KMS-11 (cell line): ENCODE measurements around the gene UBASH3B.

ENCODE experiments used
- H2AFZ ChIP-seq: fragments of 200-600 bp; sonication (generic); 2 replicates; pipeline ENCODE4 v1.6.1; 2016; ENCODE audit warnings: antibody characterized with exemption, mixed run types, low read depth
- H3K27ac ChIP-seq: fragments of 200-600 bp; sonication (generic); 2 replicates; pipeline ENCODE4 v1.6.1; 2016; ENCODE audit warnings: mild to moderate bottlenecking, mixed run types
- H3K27me3 ChIP-seq: fragments of 200-600 bp; sonication (generic); 2 replicates; pipeline ENCODE4 v1.6.1; 2017; ENCODE audit warnings: mild to moderate bottlenecking, low read depth, mixed run types, moderate library complexity; ENCODE audit not compliant: insufficient read depth
- H3K36me3 ChIP-seq: fragments of 200-600 bp; sonication (generic); 2 replicates; pipeline ENCODE4 v1.6.1; 2017; ENCODE audit warnings: mild to moderate bottlenecking, mixed run types; ENCODE audit not compliant: insufficient read depth
- H3K4me1 ChIP-seq: fragments of 200-600 bp; sonication (generic); 2 replicates; pipeline ENCODE4 v1.6.1; 2016; ENCODE audit warnings: mild to moderate bottlenecking, low read depth, mixed run types; ENCODE audit not compliant: poor library complexity, severe bottlenecking
- H3K4me2 ChIP-seq: fragments of 200-600 bp; sonication (generic); 2 replicates; pipeline ENCODE4 v1.7.0; 2016; ENCODE audit warnings: mild to moderate bottlenecking, mixed run types
- H3K4me3 ChIP-seq: fragments of 200-600 bp; sonication (generic); IDR thresholded peaks from 2 replicates; pipeline ENCODE4 v1.6.1; 2017; ENCODE audit warnings: low read depth, low read length, mixed read lengths; ENCODE audit not compliant: insufficient read depth
- H3K79me2 ChIP-seq: fragments of 200-600 bp; sonication (generic); 2 replicates; pipeline ENCODE4 v1.6.1; 2016; ENCODE audit warnings: low read depth, mixed run types; ENCODE audit not compliant: insufficient read depth
- H3K9ac ChIP-seq: fragments of 200-600 bp; sonication (generic); 2 replicates; pipeline ENCODE4 v1.6.1; 2016; ENCODE audit warnings: mild to moderate bottlenecking, mixed run types
- H4K20me1 ChIP-seq: fragments of 200-600 bp; sonication (generic); 2 replicates; pipeline ENCODE4 v1.6.1; 2016; ENCODE audit warnings: mild to moderate bottlenecking, mixed run types; ENCODE audit not compliant: insufficient read depth
- CTCF ChIP-seq: fragments of 200-600 bp; sonication (generic); conservative IDR thresholded peaks from 2 replicates; pipeline ENCODE4 v1.6.1; 2017; ENCODE audit warnings: low read depth, mild to moderate bottlenecking, antibody characterized with exemption, low read length, moderate library complexity, mixed read lengths

The UBASH3B gene

GRCh38 chr11:122656073-122656630 lies 630 bp downstream of the UBASH3B start:
- Histone ChIP-seq H4K20me1 (no peaks in the 10 kb centered on the region), H3K4me1 (peaks cover 5% of the 10 kb centered on the region), H3K27ac (no peak overlapping the region)

GRCh38 chr11:122656631-122657101 lies 1.1 kb downstream of the UBASH3B start:
- TF ChIP-seq CTCF: no peak
- no peak overlapping the region; the same call in 1 of the 2 replicates for H3K9ac ChIP-seq
- no peak overlapping the region for H3K27ac ChIP-seq
- peak overlapping the region; percentile 75 for H2AFZ ChIP-seq
- peaks cover 5% of the 10 kb centered on the region for H3K4me1 ChIP-seq
- H4K20me1 ChIP-seq: no peaks in the 10 kb centered on the region
- H3K79me2 ChIP-seq: no peaks in the 10 kb centered on the region
- H3K4me3 ChIP-seq: no peak overlapping the region
- no peaks in the 10 kb centered on the region for H3K27me3 ChIP-seq
- H3K4me2 ChIP-seq: peak overlapping the region; percentile 64
- H3K36me3 ChIP-seq: no peaks in the 10 kb centered on the region

More at GRCh38 chr11:122656073-122656630, 630 bp downstream of the UBASH3B start:
- Histone ChIP-seq H3K4me3 (no peak overlapping the region), H3K4me2 (peak overlapping the region; percentile 64), H3K27me3 (no peaks in the 10 kb centered on the region), H2AFZ (peak overlapping the region; percentile 75), H3K9ac (peak overlapping the region; percentile 25; the same call in 1 of the 2 replicates), H3K36me3 (no peaks in the 10 kb centered on the region), H3K79me2 (no peaks in the 10 kb centered on the region)
- TF ChIP-seq CTCF: no peak

GRCh38 chr11:122659676-122660554 lies 4.4 kb downstream of the UBASH3B start:
- Histone ChIP-seq H3K9ac (no peak overlapping the region), H3K36me3 (no peaks in the 10 kb centered on the region), H3K27me3 (no peaks in the 10 kb centered on the region), H4K20me1 (no peaks in the 10 kb centered on the region), H3K4me3 (no peak overlapping the region), H3K79me2 (no peaks in the 10 kb centered on the region), H3K4me1 (peaks cover 4% of the 10 kb centered on the region), H2AFZ (no peak overlapping the region), H3K27ac (no peak overlapping the region), H3K4me2 (no peak overlapping the region)
- no peak for TF ChIP-seq CTCF

- H3K9ac ChIP-seq: no peak overlapping the region
- no peaks in the 10 kb centered on the region for H3K36me3 ChIP-seq
- H3K27me3 ChIP-seq: no peaks in the 10 kb centered on the region
- H3K79me2 ChIP-seq: no peaks in the 10 kb centered on the region
- H3K4me3 ChIP-seq: no peak overlapping the region
- no peak for TF ChIP-seq CTCF
- H4K20me1 ChIP-seq: no peaks in the 10 kb centered on the region
- H2AFZ ChIP-seq: no peak overlapping the region
- H3K27ac ChIP-seq: no peak overlapping the region
- H3K4me1 ChIP-seq: no peaks in the 10 kb centered on the region
- H3K4me2 ChIP-seq: no peak overlapping the region
These were observed 5.8 kb downstream of the UBASH3B start for GRCh38 chr11:122661182-122661945.
